Brain microvascular endothelial cell (primary cell): ENCODE results near the gene FMN2.

ENCODE experiments used
- DNase-seq: peaks from one replicate; pipeline ENCODE4 v3.0.0-alpha.2; 2020
- H3K27ac ChIP-seq: fragments of 250-450 bp; sonication (Bioruptor Pico); 2 replicates; pipeline ENCODE4 v1.5.1; 2020; ENCODE audit warnings: mild to moderate bottlenecking, moderate library complexity
- H3K27me3 ChIP-seq: fragments of 250-450 bp; sonication (Bioruptor Pico); replicated peaks from 2 replicates; pipeline ENCODE4 v1.5.1; 2020; ENCODE audit warnings: mild to moderate bottlenecking
- H3K36me3 ChIP-seq: fragments of 250-450 bp; sonication (Bioruptor Pico); replicated peaks from 2 replicates; pipeline ENCODE4 v1.5.1; 2020; ENCODE audit warnings: mild to moderate bottlenecking
- H3K4me3 ChIP-seq: 2 replicates; pipeline ENCODE4 v1.5.1; 2011; ENCODE audit warnings: low read depth, mild to moderate bottlenecking, control low read depth, low read length, moderate library complexity
- in situ Hi-C: cut with HindIII; loops from 2 replicates; pipeline ENCODE4 v1.10.0; 2017; ENCODE audit warnings: low sequenced_read_pairs, low pct_ligation_motif_present
- TF ChIP-seq, protein P1 (sequence below): IDR thresholded peaks from 2 replicates; pipeline ENCODE4 v1.5.1; 2011; ENCODE audit warnings: low read depth, mild to moderate bottlenecking, moderate library complexity, low read length, control low read depth, inconsistent platforms; ENCODE audit errors: missing control alignments

FMN2 gene

DNA sequence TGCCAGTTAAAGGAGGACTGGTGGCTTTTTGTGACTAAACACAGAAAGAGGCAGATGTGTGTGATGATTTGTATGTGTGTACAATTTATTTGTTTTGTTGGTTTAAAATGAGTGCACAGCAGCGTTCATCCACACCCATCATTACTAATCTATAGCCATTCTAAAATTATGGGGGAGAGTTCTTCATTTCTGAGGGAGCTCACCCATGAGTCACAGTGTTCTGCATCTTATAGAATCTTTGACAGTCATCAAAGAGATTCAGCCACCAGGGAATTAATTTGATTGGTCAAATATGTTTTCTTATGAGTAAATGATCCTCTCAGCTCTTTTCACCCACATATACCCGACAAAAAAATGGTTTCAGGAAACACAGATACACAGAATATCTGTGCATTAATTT lies 372.4 kb downstream of the FMN2 start:
- H3K36me3 ChIP-seq: no peaks in the 10 kb centered on the region
- H3K27me3 ChIP-seq: no peaks in the 10 kb centered on the region
- H3K4me3 ChIP-seq: no peak overlapping the region
- DNase-seq: no peak
- in situ Hi-C loops: no loop called here
- TF ChIP-seq, protein P1, sequence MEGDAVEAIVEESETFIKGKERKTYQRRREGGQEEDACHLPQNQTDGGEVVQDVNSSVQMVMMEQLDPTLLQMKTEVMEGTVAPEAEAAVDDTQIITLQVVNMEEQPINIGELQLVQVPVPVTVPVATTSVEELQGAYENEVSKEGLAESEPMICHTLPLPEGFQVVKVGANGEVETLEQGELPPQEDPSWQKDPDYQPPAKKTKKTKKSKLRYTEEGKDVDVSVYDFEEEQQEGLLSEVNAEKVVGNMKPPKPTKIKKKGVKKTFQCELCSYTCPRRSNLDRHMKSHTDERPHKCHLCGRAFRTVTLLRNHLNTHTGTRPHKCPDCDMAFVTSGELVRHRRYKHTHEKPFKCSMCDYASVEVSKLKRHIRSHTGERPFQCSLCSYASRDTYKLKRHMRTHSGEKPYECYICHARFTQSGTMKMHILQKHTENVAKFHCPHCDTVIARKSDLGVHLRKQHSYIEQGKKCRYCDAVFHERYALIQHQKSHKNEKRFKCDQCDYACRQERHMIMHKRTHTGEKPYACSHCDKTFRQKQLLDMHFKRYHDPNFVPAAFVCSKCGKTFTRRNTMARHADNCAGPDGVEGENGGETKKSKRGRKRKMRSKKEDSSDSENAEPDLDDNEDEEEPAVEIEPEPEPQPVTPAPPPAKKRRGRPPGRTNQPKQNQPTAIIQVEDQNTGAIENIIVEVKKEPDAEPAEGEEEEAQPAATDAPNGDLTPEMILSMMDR: no peak
- H3K27ac ChIP-seq: no peak overlapping the region

DNA sequence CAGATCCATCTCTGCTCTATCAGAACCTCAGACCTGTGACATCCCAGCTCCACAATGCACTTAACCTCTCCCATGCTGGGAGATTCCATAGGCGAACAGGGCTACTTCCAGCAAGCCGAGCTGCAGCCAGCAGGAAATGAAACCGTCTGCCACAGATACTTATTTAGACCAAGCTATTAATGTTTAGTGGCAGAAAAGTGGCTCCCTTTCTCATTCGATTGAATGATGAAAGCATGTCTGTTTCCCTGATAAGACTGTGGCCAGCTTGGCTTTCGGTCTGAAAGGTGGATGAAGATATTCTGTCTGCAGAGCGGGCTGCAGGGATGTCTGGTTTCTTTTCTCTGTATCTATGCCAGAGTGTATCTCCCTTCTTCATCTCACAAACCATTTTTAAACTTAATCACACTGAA lies 373.9 kb downstream of the FMN2 start:
- Histone ChIP-seq H3K27me3 (no peaks in the 10 kb centered on the region), H3K4me3 (no peak overlapping the region), H3K27ac (no peak overlapping the region), H3K36me3 (no peaks in the 10 kb centered on the region)
- TF ChIP-seq, protein P1: no peak
- DNase-seq: no peak
- in situ Hi-C loops: no loop called here

DNA sequence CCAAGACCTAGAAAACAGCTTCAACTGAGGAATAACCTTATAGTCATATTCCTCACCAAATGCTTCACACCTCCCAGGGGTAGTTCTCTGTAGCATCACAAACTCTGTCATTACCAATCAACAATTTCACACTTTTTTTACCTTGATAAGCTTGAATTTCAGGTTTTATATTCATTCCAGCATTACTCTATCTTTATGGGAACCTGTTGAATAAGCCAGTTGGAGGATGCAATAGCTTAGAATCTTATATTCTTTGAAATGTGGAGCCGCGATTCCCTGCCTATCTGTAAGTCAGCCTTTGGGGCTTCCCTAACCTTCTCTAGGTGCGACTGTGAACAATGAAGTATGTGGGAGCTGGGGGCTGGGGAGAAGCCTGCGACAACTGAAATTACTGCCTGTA lies 374.8 kb downstream of the FMN2 start:
- TF ChIP-seq, protein P1: no peak
- no peaks in the 10 kb centered on the region for H3K36me3 ChIP-seq
- H3K27ac ChIP-seq: no peak overlapping the region
- DNase-seq: no peak
- in situ Hi-C loops: no loop called here
- H3K4me3 ChIP-seq: no peak overlapping the region
- no peaks in the 10 kb centered on the region for H3K27me3 ChIP-seq

DNA sequence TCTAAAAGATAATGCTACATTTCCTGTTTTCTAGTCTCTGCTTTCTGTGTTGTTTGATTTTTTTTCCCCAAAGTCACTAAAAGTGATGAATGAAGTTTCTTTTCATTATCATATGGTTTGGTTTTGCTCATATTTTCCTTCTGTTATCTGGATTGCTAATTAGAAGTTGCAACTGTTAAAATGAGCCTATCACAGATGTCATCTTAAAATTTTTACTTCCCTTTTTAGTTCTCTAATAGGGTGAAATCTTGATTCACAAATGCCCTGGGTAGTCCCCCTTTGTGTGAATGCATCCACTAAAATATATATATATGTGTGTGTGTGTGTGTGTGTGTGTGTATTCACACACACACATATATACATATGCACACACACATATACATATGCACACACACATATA lies 376.2 kb downstream of the FMN2 start:
- TF ChIP-seq, protein P1: no peak
- Histone ChIP-seq H3K27ac (no peak overlapping the region), H3K36me3 (no peaks in the 10 kb centered on the region), H3K27me3 (no peaks in the 10 kb centered on the region), H3K4me3 (no peak overlapping the region)
- in situ Hi-C loops: no loop called here
- DNase-seq: no peak

DNA sequence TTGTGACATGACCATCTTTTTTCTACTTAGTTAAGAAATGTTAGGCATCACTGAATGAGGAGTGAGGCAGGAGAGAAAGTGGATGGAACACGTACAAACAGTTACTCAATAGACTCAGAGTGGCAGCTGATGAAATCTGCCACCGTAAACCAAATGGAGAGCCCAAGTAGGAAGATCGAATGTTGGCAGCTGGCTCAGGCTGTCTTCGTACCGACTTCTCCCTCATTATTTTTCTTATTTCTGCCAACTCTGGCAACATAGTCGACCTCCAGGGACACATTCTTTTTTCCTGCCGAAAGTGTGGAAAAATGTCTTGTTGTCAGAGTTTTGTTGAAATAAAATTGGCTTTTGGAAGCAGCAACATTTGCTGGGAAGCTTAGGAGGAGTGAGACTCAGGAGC lies 377.0 kb downstream of the FMN2 start:
- Histone ChIP-seq H3K4me3 (no peak overlapping the region), H3K36me3 (no peaks in the 10 kb centered on the region), H3K27me3 (no peaks in the 10 kb centered on the region), H3K27ac (no peak overlapping the region)
- in situ Hi-C loops: no loop called here
- no peak for DNase-seq
- TF ChIP-seq, protein P1: no peak

DNA sequence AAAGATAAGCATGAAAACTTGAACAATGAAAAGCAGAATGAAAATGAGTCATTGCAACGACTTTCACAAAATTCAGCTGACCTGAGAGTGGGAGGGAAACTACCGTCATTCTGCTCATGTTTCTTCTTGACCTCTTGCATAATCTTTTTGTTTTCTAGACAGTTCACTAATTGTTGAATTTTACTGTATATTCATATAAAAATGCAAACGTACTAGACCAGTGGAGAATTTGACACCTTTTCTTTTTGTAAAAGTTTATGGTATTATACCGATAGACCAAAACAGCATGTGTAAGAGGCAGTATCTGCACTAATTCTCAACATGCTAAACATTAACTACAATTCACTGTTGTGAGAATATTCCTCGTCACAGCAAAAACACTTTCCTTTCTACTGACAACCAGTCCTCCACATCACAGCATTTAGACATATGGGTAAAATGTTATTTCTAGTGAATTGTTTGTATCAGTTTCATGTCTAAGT lies 382.5 kb downstream of the FMN2 start:
- peak; percentile 76 for DNase-seq
- TF ChIP-seq, protein P1: no peak
- Histone ChIP-seq H3K27ac (peak overlapping the region; percentile 51), H3K27me3 (no peaks in the 10 kb centered on the region), H3K36me3 (no peaks in the 10 kb centered on the region), H3K4me3 (no peak overlapping the region)
- in situ Hi-C loops: no loop called here
